Astrocyte (in vitro differentiated cells and primary cell): Measurements from ENCODE around the gene OSBPL6.

Experiments used
- CTCF ChIP-seq: IDR thresholded peaks from 2 replicates; pipeline ENCODE4 v1.5.1; 2011; ENCODE audit warnings: low read depth, mild to moderate bottlenecking, inconsistent platforms, low read length, moderate library complexity; ENCODE audit not compliant: insufficient read depth
- EZH2 ChIP-seq: IDR thresholded peaks from 2 replicates; pipeline ENCODE4 v1.6.1; 2012; ENCODE audit warnings: mild to moderate bottlenecking, low read length, inconsistent platforms; ENCODE audit not compliant: insufficient read depth

DNA sequence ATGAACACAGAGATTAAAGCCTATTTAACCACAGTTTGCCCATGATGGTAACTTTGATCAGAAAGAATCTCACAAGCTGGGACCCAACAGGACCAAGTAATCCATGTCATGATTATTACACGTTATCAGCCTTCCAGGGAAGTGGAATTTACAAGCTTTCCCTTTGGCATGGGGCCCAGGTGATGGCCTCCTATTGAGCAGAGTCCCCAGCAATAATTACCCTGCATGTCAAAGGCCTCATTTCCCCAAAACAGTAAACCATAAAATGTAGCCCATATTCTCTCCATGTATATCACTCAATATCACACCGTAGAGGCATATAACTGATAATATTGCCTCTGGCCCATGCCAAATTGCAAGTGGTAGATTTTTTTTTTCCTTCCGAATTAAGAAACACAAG is 217.7 kb downstream of the OSBPL6 start:
- TF ChIP-seq CTCF (no peak), EZH2 (no peak)
